Thoracic aorta (tissue), 2 donors: ENCODE results near the gene P2RY13. TPM values are rescaled to one million over a fixed set of nuclear protein-coding genes. Genes with fewer than 3 reads are reported as not detected.

Experiments
- ATAC-seq: fragments of 150-250 bp; one replicate; pipeline ENCODE4 v1.8.0; 2017; ENCODE audit warnings: low read depth; ENCODE audit not compliant: insufficient number of reproducible peaks, low FRiP score
- DNase-seq: peaks from one replicate; pipeline ENCODE4 v3.0.0-alpha.2; 2020; ENCODE audit warnings: low spot score
- H3K27ac ChIP-seq, 2 donors: fragments of 200-600 bp; sonication (generic); 1 replicate in 1 of 2; 2 replicates in 1 of 2; pipeline ENCODE4 v1.5.1; 2016; ENCODE audit warnings: mild to moderate bottlenecking in 2 of 2, moderate library complexity in 2 of 2
- H3K27me3 ChIP-seq: fragments of 200-600 bp; sonication (generic); replicated peaks from 2 replicates; pipeline ENCODE4 v1.6.0; 2016; ENCODE audit warnings: mild to moderate bottlenecking; ENCODE audit not compliant: insufficient read depth
- H3K36me3 ChIP-seq: fragments of 200-600 bp; sonication (generic); one replicate; pipeline ENCODE4 v1.5.1; 2016
- H3K4me1 ChIP-seq, 2 donors: fragments of 200-600 bp; sonication (generic); 1 replicate in 1 of 2; 2 replicates in 1 of 2; pipeline versions ENCODE4 v1.5.1 to v1.6.0; 2016; ENCODE audit warnings: low read depth in 2 of 2, mild to moderate bottlenecking in 1 of 2; ENCODE audit not compliant: control insufficient read depth in 1 of 2
- H3K4me3 ChIP-seq: fragments of 200-600 bp; sonication (generic); 2 replicates; pipeline ENCODE4 v1.5.1; 2016; ENCODE audit warnings: mild to moderate bottlenecking
- H3K9me3 ChIP-seq: fragments of 200-600 bp; sonication (generic); 2 replicates; pipeline ENCODE4 v1.5.1; 2016
- total RNA-seq, 2 donors: library from RNA; depleted of rRNA; stranded (reverse); fragments of >200 nt; gene quantifications; one replicate each; pipeline versions ENCODE4 v1.1.0 to v1.2.3, GENCODE V29; 2016
- TF ChIP-seq, protein P1 (sequence below): fragments of 200-600 bp; sonication (generic); IDR thresholded peaks from one replicate; pipeline ENCODE4 v1.5.1; 2019; ENCODE audit warnings: antibody characterized with exemption

The P2RY13 gene
- total RNA-seq, 2 donors from 2014 or later: 1.4 to 3.0 TPM

DNA sequence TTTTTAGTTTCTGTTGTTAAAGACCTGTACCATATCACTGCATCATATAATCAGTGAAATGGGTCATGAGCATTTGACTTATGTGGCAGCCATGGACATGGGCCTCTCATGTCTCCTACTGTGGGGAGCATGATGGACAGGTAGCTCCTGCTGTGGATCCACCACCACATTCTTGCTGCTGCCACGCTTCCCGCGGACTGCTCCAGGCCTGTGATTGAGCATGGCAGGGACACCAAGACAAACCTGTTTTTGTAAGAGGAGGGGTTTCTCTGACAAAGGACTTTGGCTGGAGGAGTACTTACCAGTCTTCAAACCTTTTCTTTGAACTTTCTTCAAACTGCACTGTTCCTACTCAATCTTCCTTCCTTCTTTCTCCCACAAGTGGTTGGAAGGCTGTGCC is 33.1 kb downstream of the P2RY13 start:
- ATAC-seq (no peak), DNase-seq (no peak)
- no peaks in the 10 kb centered on the region for H3K36me3 ChIP-seq
- H3K4me1 ChIP-seq: no peaks in the 10 kb centered on the region
- H3K27me3 ChIP-seq: no peaks in the 10 kb centered on the region
- no peaks in the 10 kb centered on the region for H3K9me3 ChIP-seq
- no peak overlapping the region for H3K4me3 ChIP-seq
- H3K27ac ChIP-seq: no peak overlapping the region
- TF ChIP-seq, protein P1, sequence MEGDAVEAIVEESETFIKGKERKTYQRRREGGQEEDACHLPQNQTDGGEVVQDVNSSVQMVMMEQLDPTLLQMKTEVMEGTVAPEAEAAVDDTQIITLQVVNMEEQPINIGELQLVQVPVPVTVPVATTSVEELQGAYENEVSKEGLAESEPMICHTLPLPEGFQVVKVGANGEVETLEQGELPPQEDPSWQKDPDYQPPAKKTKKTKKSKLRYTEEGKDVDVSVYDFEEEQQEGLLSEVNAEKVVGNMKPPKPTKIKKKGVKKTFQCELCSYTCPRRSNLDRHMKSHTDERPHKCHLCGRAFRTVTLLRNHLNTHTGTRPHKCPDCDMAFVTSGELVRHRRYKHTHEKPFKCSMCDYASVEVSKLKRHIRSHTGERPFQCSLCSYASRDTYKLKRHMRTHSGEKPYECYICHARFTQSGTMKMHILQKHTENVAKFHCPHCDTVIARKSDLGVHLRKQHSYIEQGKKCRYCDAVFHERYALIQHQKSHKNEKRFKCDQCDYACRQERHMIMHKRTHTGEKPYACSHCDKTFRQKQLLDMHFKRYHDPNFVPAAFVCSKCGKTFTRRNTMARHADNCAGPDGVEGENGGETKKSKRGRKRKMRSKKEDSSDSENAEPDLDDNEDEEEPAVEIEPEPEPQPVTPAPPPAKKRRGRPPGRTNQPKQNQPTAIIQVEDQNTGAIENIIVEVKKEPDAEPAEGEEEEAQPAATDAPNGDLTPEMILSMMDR: no peak

DNA sequence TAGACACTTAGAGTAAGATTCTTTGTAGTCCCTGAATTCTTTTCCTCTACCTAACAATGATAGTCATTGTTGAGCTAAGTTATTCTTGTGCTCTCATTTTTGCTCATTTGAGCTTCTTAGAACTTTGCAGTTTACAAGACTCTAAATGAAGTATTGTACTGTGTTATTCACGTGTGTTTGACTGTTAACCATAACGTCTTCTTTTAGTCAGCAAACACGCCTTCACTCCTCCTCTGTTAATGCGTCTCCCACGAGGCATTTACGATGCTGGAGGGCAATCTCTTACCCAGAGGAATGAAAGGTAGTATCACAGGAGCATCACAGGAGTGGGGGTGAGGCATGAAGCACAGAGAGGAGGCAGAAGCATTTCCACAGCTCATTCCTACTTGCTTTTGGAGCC is 36.2 kb downstream of the P2RY13 start:
- TF ChIP-seq, protein P1: no peak

DNA sequence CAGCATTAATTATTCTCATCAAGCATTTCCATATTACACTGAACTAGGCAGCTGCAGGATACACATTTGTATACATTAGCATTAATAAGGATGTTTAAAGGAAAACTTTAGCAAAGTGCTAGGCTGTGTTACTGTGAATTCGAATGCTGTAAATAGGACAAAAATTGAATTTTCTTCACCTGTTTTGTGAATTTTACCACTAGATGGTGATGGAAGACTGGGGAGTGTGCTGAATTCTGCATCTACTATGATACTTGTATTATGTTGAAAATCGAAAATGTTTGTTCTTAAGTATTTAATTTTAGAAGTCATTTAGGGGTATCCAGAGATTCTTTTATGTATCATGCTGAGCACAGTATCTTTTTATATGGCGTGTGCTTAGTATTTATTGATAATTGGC is 38.7 kb downstream of the P2RY13 start:
- Histone ChIP-seq H3K9me3 (no peaks in the 10 kb centered on the region), H3K27ac (no peak overlapping the region), H3K4me3 (no peak overlapping the region), H3K27me3 (no peaks in the 10 kb centered on the region), H3K4me1 (no peaks in the 10 kb centered on the region), H3K36me3 (no peaks in the 10 kb centered on the region)
- no peak for ATAC-seq
- TF ChIP-seq, protein P1: no peak
- DNase-seq: no peak

More for the DNA sequence above, 36.2 kb downstream of the P2RY13 start:
- H3K4me3 ChIP-seq: no peak overlapping the region
- no peaks in the 10 kb centered on the region for H3K9me3 ChIP-seq
- no peaks in the 10 kb centered on the region for H3K4me1 ChIP-seq
- DNase-seq (no peak), ATAC-seq (no peak)
- no peaks in the 10 kb centered on the region for H3K27me3 ChIP-seq
- no peaks in the 10 kb centered on the region for H3K36me3 ChIP-seq
- no peak overlapping the region for H3K27ac ChIP-seq

DNA sequence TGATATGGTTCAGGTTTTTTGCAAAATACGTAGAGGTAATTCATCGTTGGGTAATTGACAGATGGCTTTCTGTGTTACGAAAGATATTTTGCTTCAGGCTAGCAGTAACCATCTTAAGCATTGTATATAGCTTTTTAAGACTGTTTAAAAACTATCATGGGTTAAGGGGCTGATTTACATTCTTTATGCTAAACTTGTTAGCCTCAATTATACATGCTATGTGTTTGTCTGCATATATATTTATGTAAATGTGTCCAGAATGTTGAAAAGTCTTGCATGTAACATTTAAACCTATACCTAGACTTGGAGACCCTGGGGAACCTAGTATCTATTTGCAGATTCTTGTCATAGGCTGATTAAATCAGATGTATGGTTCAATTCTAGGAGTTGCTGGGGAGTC is 39.9 kb downstream of the P2RY13 start:
- no peak overlapping the region for H3K4me3 ChIP-seq
- no peaks in the 10 kb centered on the region for H3K36me3 ChIP-seq
- no peak for DNase-seq
- TF ChIP-seq, protein P1: no peak
- no peaks in the 10 kb centered on the region for H3K9me3 ChIP-seq
- H3K27ac ChIP-seq: no peak overlapping the region
- H3K4me1 ChIP-seq: no peaks in the 10 kb centered on the region
- ATAC-seq: no peak
- H3K27me3 ChIP-seq: no peaks in the 10 kb centered on the region

DNA sequence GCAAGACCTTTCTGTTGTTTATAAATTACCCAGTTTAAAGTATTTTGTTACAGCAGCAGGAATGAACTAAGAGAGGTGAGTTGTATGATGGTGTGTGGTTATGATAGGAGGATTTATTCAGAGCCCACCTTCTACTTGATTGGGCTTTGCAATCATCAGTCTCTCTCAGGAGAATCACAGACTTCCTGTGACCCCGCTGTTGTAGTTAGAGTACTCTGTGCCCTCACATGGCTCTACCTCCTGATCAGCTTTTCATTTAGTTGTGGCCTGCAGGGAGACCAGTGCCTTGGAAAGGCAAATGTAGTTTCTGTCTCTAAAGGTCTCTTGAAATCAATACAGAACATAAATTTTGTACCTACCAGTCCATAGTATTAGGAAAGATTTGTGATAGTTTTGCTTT is 43.4 kb downstream of the P2RY13 start:
- no peak overlapping the region for H3K27ac ChIP-seq
- TF ChIP-seq, protein P1: no peak
- no peaks in the 10 kb centered on the region for H3K27me3 ChIP-seq
- peaks cover 0 to 7% of the 10 kb centered on the region in 2 donors for H3K4me1 ChIP-seq
- ATAC-seq (no peak), DNase-seq (no peak)
- H3K4me3 ChIP-seq: no peak overlapping the region
- no peaks in the 10 kb centered on the region for H3K9me3 ChIP-seq
- no peaks in the 10 kb centered on the region for H3K36me3 ChIP-seq
